PC-9 (cell line): Measurements from ENCODE around the gene PTS. TPM values are rescaled to one million over a fixed set of nuclear protein-coding genes. Genes with fewer than 3 reads are reported as not detected.

Experiments
- BruUV-seq: library from RNA; stranded (reverse); fragments of 400-500 nt; replicated peaks from 2 replicates; lab custom pipeline; 2021; lab: Mats Ljungman, UMichigan
- CTCF ChIA-PET: fragments of 300-600 bp; sonication (Branson Sonifier 250); formaldehyde crosslinking; loops from one replicate; lab custom pipeline; 2022; ENCODE audit warnings: antibody characterized with exemption; lab: Charles Lee
- POLR2A ChIA-PET: fragments of 300-600 bp; sonication (Branson Sonifier 250); formaldehyde crosslinking; loops from one replicate; lab custom pipeline; 2022; ENCODE audit warnings: antibody characterized with exemption; ENCODE audit not compliant: unreplicated experiment; lab: Charles Lee
- DNase-seq, 2 experiments: peaks; one replicate each; pipeline versions ENCODE4 v3.0.0 to v3.0.0-alpha.2; 2015 to 2022; ENCODE audit warnings: mixed read lengths in 1 of 2
- H2AFZ ChIP-seq: fragments of 200-600 bp; sonication (generic); 2 replicates; pipeline ENCODE4 v1.8.1; 2017; ENCODE audit warnings: antibody characterized with exemption
- H3F3A ChIP-seq: fragments of 200-600 bp; sonication (generic); 2 replicates; pipeline ENCODE4 v1.8.1; 2017; ENCODE audit warnings: antibody characterized with exemption, mild to moderate bottlenecking, low read depth; ENCODE audit not compliant: insufficient read depth
- H3K27ac ChIP-seq: fragments of 200-600 bp; sonication (generic); 2 replicates; pipeline ENCODE4 v1.6.1; 2016; ENCODE audit warnings: mixed run types
- H3K27me3 ChIP-seq: fragments of 200-600 bp; sonication (generic); 2 replicates; pipeline ENCODE4 v1.6.1; 2016; ENCODE audit warnings: low read depth, mixed run types; ENCODE audit not compliant: insufficient read depth
- H3K36me3 ChIP-seq: fragments of 200-600 bp; sonication (generic); 2 replicates; pipeline ENCODE4 v1.6.1; 2016; ENCODE audit warnings: low read depth, mixed run types
- H3K4me1 ChIP-seq: fragments of 200-600 bp; sonication (generic); replicated peaks from 2 replicates; pipeline ENCODE4 v1.6.1; 2016; ENCODE audit warnings: mixed run types; ENCODE audit not compliant: insufficient read depth
- H3K4me2 ChIP-seq: fragments of 200-600 bp; sonication (generic); 2 replicates; pipeline ENCODE4 v1.6.1; 2017; ENCODE audit warnings: mixed run types
- H3K4me3 ChIP-seq: fragments of 200-600 bp; sonication (generic); 2 replicates; pipeline ENCODE4 v1.6.1; 2016; ENCODE audit warnings: mixed run types
- H3K79me2 ChIP-seq: fragments of 200-600 bp; sonication (generic); 2 replicates; pipeline ENCODE4 v1.6.1; 2017; ENCODE audit warnings: low read depth, mixed run types
- H3K9me2 ChIP-seq: fragments of 200-600 bp; sonication (generic); 2 replicates; pipeline ENCODE4 v1.8.1; 2017; ENCODE audit warnings: mild to moderate bottlenecking; ENCODE audit not compliant: insufficient read depth
- H3K9me3 ChIP-seq: fragments of 200-600 bp; sonication (generic); 2 replicates; pipeline ENCODE4 v1.8.1; 2016; ENCODE audit warnings: low read depth; ENCODE audit not compliant: insufficient read depth
- H4K20me1 ChIP-seq: fragments of 200-600 bp; sonication (generic); 2 replicates; pipeline ENCODE4 v1.8.1; 2017; ENCODE audit not compliant: insufficient read depth
- EZH2 ChIP-seq: fragments of 200-600 bp; sonication (generic); IDR thresholded peaks from 2 replicates; pipeline ENCODE4 v1.8.0; 2017; ENCODE audit warnings: antibody characterized with exemption, low read depth
- intact Hi-C: fragments of 100-400 bp; cut with micrococcal nuclease; formaldehyde crosslinking; loops from one replicate; pipeline ENCODE4 v1.10.0; 2022; ENCODE audit not compliant: unreplicated experiment
- total RNA-seq: library from RNA; stranded (reverse); gene quantifications from 2 replicates; pipeline ENCODE4 v1.2.3, GENCODE V29; 2021
- TF ChIP-seq, protein P1 (sequence below): fragments of 200-600 bp; sonication (generic); conservative IDR thresholded peaks from 2 replicates; pipeline ENCODE4 v1.6.1; 2017; ENCODE audit warnings: mixed run types, antibody characterized with exemption, mild to moderate bottlenecking, moderate library complexity

The PTS gene
- total RNA-seq, 1 experiment from 2014 or later = 43.0 TPM

DNA sequence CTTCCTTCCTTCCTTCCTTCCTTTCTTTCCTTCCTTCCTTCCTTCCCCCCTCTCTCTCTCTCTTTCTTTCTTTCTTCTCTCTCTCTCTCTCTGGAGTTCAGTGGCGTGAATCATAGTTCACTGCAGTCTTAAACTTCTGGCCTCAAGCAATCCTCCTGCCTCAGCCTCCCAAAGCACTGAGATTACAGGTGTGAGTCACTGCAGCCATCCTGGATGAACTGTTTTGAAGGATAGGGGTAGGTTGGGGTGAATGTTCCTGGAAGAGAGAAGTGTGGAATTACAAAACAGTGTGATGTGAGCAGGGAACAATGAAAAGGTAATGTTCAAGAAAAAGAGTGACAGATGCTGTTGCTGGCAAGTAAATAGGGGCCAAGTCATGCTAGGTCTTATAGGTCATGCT is 46.8 kb downstream of the PTS start:
- CTCF ChIA-PET = interaction anchor here (0.6 kb wide), 1 partner anchor 7 kb away, joined by 12 read pairs; no protein-coding TSS in a partner anchor
- POLR2A ChIA-PET = no interaction called here
- intact Hi-C loops = no loop called here

DNA sequence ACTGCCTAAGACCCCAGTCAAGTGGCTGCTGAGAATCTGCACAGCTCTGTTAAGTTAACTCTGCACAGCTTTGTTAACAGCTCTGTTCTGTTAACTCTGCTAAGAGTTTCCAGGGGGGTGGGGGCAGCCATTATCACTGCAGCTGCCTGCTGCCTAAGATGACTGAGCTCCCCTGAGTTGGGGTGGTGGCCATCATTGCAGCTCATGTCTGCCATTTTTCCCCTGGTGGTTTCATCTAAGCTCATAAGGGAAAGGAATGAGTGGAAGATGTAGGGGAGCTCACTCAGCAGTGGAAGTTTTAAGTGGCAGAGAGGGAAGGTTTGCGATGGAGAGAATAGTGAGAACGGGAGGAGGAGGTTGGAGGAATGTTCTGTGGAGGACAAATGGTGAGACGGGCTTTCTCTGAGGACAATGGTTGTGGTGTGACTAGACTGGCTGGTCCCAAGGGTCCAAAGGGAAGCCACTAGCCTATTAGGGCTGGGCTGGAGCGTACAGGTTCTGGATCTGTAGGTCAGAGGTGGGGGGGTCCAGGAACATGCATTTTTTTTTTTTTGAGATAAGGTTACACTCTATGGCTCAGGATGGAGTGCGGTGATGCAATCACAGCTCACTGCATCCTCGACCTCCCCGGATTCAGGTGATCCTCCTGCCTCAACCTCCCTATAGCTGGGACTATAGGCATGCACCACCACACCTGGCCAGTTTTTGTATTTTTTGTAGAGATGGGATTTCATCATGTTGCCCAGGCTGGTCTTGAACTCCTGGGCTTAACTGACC is 48.0 kb downstream of the PTS start:
- CTCF ChIA-PET = no interaction called here
- no peaks in the 10 kb centered on the region for H3K9me2 ChIP-seq
- no peak overlapping the region for H2AFZ ChIP-seq
- no peaks in the 10 kb centered on the region for H3K27me3 ChIP-seq
- no peaks in the 10 kb centered on the region for H3K79me2 ChIP-seq
- no peaks in the 10 kb centered on the region for H3K9me3 ChIP-seq
- no peaks in the 10 kb centered on the region for H4K20me1 ChIP-seq
- no TSS peak for BruUV-seq
- H3F3A ChIP-seq = no peaks in the 10 kb centered on the region
- POLR2A ChIA-PET = no interaction called here
- no peak overlapping the region for H3K4me3 ChIP-seq
- H3K4me1 ChIP-seq = peaks cover 11% of the 10 kb centered on the region
- no peaks in the 10 kb centered on the region for H3K36me3 ChIP-seq
- intact Hi-C loops = no loop called here
- DNase-seq = no peak
- H3K4me2 ChIP-seq = no peak overlapping the region
- TF ChIP-seq EZH2 = no peak
- TF ChIP-seq, protein P1, sequence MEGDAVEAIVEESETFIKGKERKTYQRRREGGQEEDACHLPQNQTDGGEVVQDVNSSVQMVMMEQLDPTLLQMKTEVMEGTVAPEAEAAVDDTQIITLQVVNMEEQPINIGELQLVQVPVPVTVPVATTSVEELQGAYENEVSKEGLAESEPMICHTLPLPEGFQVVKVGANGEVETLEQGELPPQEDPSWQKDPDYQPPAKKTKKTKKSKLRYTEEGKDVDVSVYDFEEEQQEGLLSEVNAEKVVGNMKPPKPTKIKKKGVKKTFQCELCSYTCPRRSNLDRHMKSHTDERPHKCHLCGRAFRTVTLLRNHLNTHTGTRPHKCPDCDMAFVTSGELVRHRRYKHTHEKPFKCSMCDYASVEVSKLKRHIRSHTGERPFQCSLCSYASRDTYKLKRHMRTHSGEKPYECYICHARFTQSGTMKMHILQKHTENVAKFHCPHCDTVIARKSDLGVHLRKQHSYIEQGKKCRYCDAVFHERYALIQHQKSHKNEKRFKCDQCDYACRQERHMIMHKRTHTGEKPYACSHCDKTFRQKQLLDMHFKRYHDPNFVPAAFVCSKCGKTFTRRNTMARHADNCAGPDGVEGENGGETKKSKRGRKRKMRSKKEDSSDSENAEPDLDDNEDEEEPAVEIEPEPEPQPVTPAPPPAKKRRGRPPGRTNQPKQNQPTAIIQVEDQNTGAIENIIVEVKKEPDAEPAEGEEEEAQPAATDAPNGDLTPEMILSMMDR = no peak
- no peak overlapping the region for H3K27ac ChIP-seq

More for the DNA sequence above, 46.8 kb downstream of the PTS start:
- Histone ChIP-seq H3K79me2 (no peaks in the 10 kb centered on the region), H2AFZ (no peak overlapping the region), H3K4me3 (no peak overlapping the region), H4K20me1 (no peaks in the 10 kb centered on the region), H3K9me3 (no peaks in the 10 kb centered on the region), H3K36me3 (no peaks in the 10 kb centered on the region), H3K9me2 (no peaks in the 10 kb centered on the region), H3K4me1 (peaks cover 6% of the 10 kb centered on the region), H3K4me2 (no peak overlapping the region), H3K27ac (no peak overlapping the region), H3K27me3 (no peaks in the 10 kb centered on the region), H3F3A (no peaks in the 10 kb centered on the region)
- no peak for DNase-seq
- no TSS peak for BruUV-seq
- TF ChIP-seq, protein P1 = no peak
- no peak for TF ChIP-seq EZH2

DNA sequence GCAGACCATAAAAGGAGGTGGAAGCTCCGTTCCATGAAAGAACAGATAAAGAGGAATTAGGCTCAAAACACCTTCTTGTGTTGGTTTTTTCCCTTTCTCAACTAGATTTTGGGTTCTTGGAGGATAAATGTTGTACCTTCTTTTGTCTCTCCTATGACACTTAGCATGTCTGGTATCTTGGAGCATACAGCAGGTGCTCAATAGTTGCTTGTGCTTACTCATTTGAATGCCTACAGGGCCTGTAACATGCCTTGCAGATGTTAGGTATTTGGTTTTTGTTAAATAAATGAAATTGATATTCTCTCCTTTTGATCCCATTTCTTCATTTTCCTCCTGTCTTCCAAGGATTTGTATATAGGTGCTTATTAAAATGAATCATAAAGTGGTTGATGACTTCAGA is 50.8 kb downstream of the PTS start:
- Histone ChIP-seq H3K36me3 (no peaks in the 10 kb centered on the region), H3K27me3 (no peaks in the 10 kb centered on the region), H4K20me1 (no peaks in the 10 kb centered on the region), H3K79me2 (no peaks in the 10 kb centered on the region), H3K4me1 (peaks cover 15% of the 10 kb centered on the region), H3K4me2 (no peak overlapping the region), H3F3A (no peaks in the 10 kb centered on the region), H3K9me2 (no peaks in the 10 kb centered on the region), H3K4me3 (no peak overlapping the region), H2AFZ (no peak overlapping the region), H3K27ac (no peak overlapping the region), H3K9me3 (no peaks in the 10 kb centered on the region)
- TF ChIP-seq EZH2 = no peak
- TF ChIP-seq, protein P1 = no peak
- no peak for DNase-seq
- intact Hi-C loops = no loop called here
- CTCF ChIA-PET = no interaction called here
- BruUV-seq = no TSS peak
- POLR2A ChIA-PET = no interaction called here
